PC-3 (cell line): Measurements from ENCODE around the gene DBX2. TPM values are rescaled to one million over a fixed set of nuclear protein-coding genes. Genes with fewer than 3 reads are reported as not detected.

ENCODE experiments used
- ATAC-seq: fragments of 200-7000 bp; cut with Tn5 transposase; 2 replicates; pipeline ENCODE4 v1.9.1; 2020; ENCODE audit warnings: mild to moderate bottlenecking, moderate library complexity
- BruUV-seq: library from RNA; stranded (reverse); fragments of 400-500 nt; replicated peaks from 2 replicates; lab custom pipeline; 2021; lab: Mats Ljungman, UMichigan
- CTCF ChIA-PET: fragments of 300-600 bp; sonication (Branson Sonifier 250); formaldehyde crosslinking; loops from one replicate; lab custom pipeline; 2022; ENCODE audit warnings: antibody characterized with exemption; lab: Charles Lee
- POLR2A ChIA-PET: fragments of 300-600 bp; sonication (Branson Sonifier 250); formaldehyde crosslinking; loops from one replicate; lab custom pipeline; 2022; ENCODE audit warnings: antibody characterized with exemption; ENCODE audit not compliant: unreplicated experiment; lab: Charles Lee
- DNase-seq: peaks from one replicate; pipeline ENCODE4 v3.0.0-alpha.2; 2015
- H2AFZ ChIP-seq: fragments of 300-600 bp; sonication (generic); 2 replicates; pipeline ENCODE4 v1.6.0; 2016; ENCODE audit warnings: antibody characterized with exemption, low read length
- H3F3A ChIP-seq: fragments of 300-600 bp; sonication (generic); one replicate; pipeline ENCODE4 v1.6.0; 2017; ENCODE audit warnings: antibody characterized with exemption, low read length, control low read depth, mild to moderate bottlenecking; ENCODE audit not compliant: unreplicated experiment
- H3K27ac ChIP-seq: fragments of 300-600 bp; sonication (generic); 2 replicates; pipeline ENCODE4 v1.5.1; 2016; ENCODE audit warnings: mild to moderate bottlenecking, low read length
- H3K27me3 ChIP-seq: fragments of 300-600 bp; sonication (generic); 2 replicates; pipeline ENCODE4 v1.6.1; 2016; ENCODE audit warnings: low read length, mixed read lengths
- H3K36me3 ChIP-seq: fragments of 300-600 bp; sonication (generic); 2 replicates; pipeline ENCODE4 v1.6.1; 2016; ENCODE audit warnings: low read depth, mixed run types, low read length, mixed read lengths
- H3K4me1 ChIP-seq: fragments of 300-600 bp; sonication (generic); 2 replicates; pipeline ENCODE4 v1.5.1; 2016; ENCODE audit warnings: low read length; ENCODE audit not compliant: insufficient read depth
- H3K4me2 ChIP-seq: fragments of 300-600 bp; sonication (generic); 2 replicates; pipeline ENCODE4 v1.6.0; 2016; ENCODE audit warnings: low read length
- H3K4me3 ChIP-seq: fragments of 300-600 bp; sonication (generic); 2 replicates; pipeline ENCODE4 v1.5.1; 2016; ENCODE audit warnings: mild to moderate bottlenecking, low read length, mixed read lengths
- H3K79me2 ChIP-seq: fragments of 300-600 bp; sonication (generic); 2 replicates; pipeline ENCODE4 v1.6.1; 2017; ENCODE audit warnings: low read length, mixed read lengths
- H3K9ac ChIP-seq: fragments of 300-600 bp; sonication (generic); 2 replicates; pipeline ENCODE4 v1.6.0; 2016; ENCODE audit warnings: mild to moderate bottlenecking, low read length
- H3K9me2 ChIP-seq: fragments of 300-600 bp; sonication (generic); replicated peaks from 2 replicates; pipeline ENCODE4 v1.6.1; 2016; ENCODE audit warnings: mixed run types, low read length, mixed read lengths
- H3K9me3 ChIP-seq: fragments of 300-600 bp; sonication (generic); 2 replicates; pipeline ENCODE4 v1.6.1; 2016; ENCODE audit warnings: low read length, mixed read lengths
- H4K20me1 ChIP-seq: fragments of 300-600 bp; sonication (generic); 2 replicates; pipeline ENCODE4 v1.6.1; 2016; ENCODE audit warnings: low read length, mixed read lengths
- CTCF ChIP-seq: fragments of 300-600 bp; sonication (generic); conservative IDR thresholded peaks from 2 replicates; pipeline ENCODE4 v1.5.1; 2017; ENCODE audit warnings: antibody characterized with exemption, low read depth, mild to moderate bottlenecking, low read length
- EZH2 ChIP-seq: fragments of 300-600 bp; sonication (generic); IDR thresholded peaks from one replicate; pipeline ENCODE4 v1.6.1; 2017; ENCODE audit warnings: antibody characterized with exemption, mild to moderate bottlenecking, low read length; ENCODE audit not compliant: unreplicated experiment
- EZH2phosphoT487 ChIP-seq: fragments of 300-600 bp; sonication (generic); IDR thresholded peaks from 2 replicates; pipeline ENCODE4 v1.6.1; 2018; ENCODE audit warnings: mild to moderate bottlenecking, antibody characterized with exemption, low read length, borderline replicate concordance
- intact Hi-C: fragments of 100-400 bp; cut with micrococcal nuclease; formaldehyde crosslinking; loops from 2 replicates; pipeline ENCODE4 v1.9.0; 2023
- total RNA-seq: library from RNA; depleted of rRNA; stranded (reverse); fragments of >200 nt; gene quantifications from 2 replicates; pipeline ENCODE4 v1.2.3, GENCODE V29; 2014

The DBX2 gene
- total RNA-seq, 1 experiment from 2014 or later, result not detected

GRCh38 chr12:45065125-45065626 lies 14.3 kb upstream of the DBX2 start:
- intact Hi-C loops, result no loop called here
- no TSS peak for BruUV-seq
- no peaks in the 10 kb centered on the region for H3K9me2 ChIP-seq
- H3K4me1 ChIP-seq, result no peaks in the 10 kb centered on the region
- H4K20me1 ChIP-seq, result no peaks in the 10 kb centered on the region
- no peak for DNase-seq
- no peak for TF ChIP-seq EZH2
- no peak for TF ChIP-seq EZH2phosphoT487
- TF ChIP-seq CTCF, result no peak
- CTCF ChIA-PET, result no interaction called here
- no peak overlapping the region for H3K4me3 ChIP-seq
- no peaks in the 10 kb centered on the region for H3K9me3 ChIP-seq
- no peak overlapping the region for H3K27ac ChIP-seq
- peaks cover 56% of the 10 kb centered on the region for H3K27me3 ChIP-seq
- no peak for ATAC-seq
- H3K4me2 ChIP-seq, result no peak overlapping the region
- POLR2A ChIA-PET, result no interaction called here
- H2AFZ ChIP-seq, result no peak overlapping the region
- H3K36me3 ChIP-seq, result no peaks in the 10 kb centered on the region
- no peaks in the 10 kb centered on the region for H3F3A ChIP-seq
- no peaks in the 10 kb centered on the region for H3K79me2 ChIP-seq
- no peak overlapping the region for H3K9ac ChIP-seq

DNA sequence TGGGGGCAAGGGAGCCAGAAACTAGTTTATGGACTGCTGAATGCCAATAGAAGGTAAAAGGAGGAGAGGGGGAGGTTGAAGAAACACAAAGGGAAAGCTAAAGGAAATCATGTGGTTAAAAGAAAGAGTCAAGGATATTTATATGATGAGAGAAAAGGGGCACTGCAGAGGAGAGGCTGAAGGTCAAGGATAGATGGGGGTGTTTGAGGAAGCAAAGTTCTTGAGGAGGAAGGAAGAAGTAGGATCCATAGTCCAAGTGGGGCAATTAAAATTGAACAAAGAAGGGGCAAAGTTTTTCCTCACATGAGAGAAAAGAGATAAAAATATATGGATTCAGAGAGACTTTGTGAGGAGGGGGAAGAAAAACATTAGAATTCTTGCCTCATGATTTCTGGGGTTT lies 10.1 kb upstream of the DBX2 start:
- no peak for DNase-seq
- Histone ChIP-seq H3K27ac (no peak overlapping the region), H3K36me3 (no peaks in the 10 kb centered on the region), H3K27me3 (peaks cover 72% of the 10 kb centered on the region), H4K20me1 (no peaks in the 10 kb centered on the region), H3K9me3 (no peaks in the 10 kb centered on the region), H3F3A (no peaks in the 10 kb centered on the region), H3K9me2 (no peaks in the 10 kb centered on the region), H3K4me2 (no peak overlapping the region), H3K9ac (no peak overlapping the region), H2AFZ (no peak overlapping the region), H3K79me2 (no peaks in the 10 kb centered on the region), H3K4me3 (no peak overlapping the region), H3K4me1 (no peaks in the 10 kb centered on the region)
- POLR2A ChIA-PET, result no interaction called here
- ATAC-seq, result no peak
- TF ChIP-seq CTCF (no peak), EZH2 (no peak), EZH2phosphoT487 (no peak)
- intact Hi-C loops, result no loop called here
- no TSS peak for BruUV-seq
- CTCF ChIA-PET, result no interaction called here

GRCh38 chr12:45051572-45052125 lies 750 bp upstream of the DBX2 start:
- peak; percentile 15 for DNase-seq
- peaks cover 77% of the 10 kb centered on the region for H3K27me3 ChIP-seq
- no peak for ATAC-seq
- H4K20me1 ChIP-seq, result no peaks in the 10 kb centered on the region
- peak overlapping the region; percentile 62 for H3K4me3 ChIP-seq
- no peaks in the 10 kb centered on the region for H3F3A ChIP-seq
- H3K9me3 ChIP-seq, result no peaks in the 10 kb centered on the region
- H2AFZ ChIP-seq, result peak overlapping the region; percentile 63; the same call in 1 of the 2 replicates
- no TSS peak for BruUV-seq
- intact Hi-C loops, result no loop called here
- H3K27ac ChIP-seq, result no peak overlapping the region
- no peak overlapping the region for H3K9ac ChIP-seq
- H3K36me3 ChIP-seq, result no peaks in the 10 kb centered on the region
- H3K9me2 ChIP-seq, result no peaks in the 10 kb centered on the region
- CTCF ChIA-PET, result no interaction called here
- H3K4me2 ChIP-seq, result peak overlapping the region; percentile 80
- H3K4me1 ChIP-seq, result no peaks in the 10 kb centered on the region
- POLR2A ChIA-PET, result no interaction called here
- H3K79me2 ChIP-seq, result no peaks in the 10 kb centered on the region
- TF ChIP-seq CTCF, result no peak
- TF ChIP-seq EZH2, result no peak
- no peak for TF ChIP-seq EZH2phosphoT487
